Naive thymus-derived CD4-positive, alpha-beta T cell (primary cell): ENCODE results near the gene HS2ST1. TPM values are rescaled to one million over a fixed set of nuclear protein-coding genes. Genes with fewer than 3 reads are reported as not detected.

Source experiments
- ATAC-seq: fragments of 150-1000 bp; cut with Tn5 transposase; 2 replicates; pipeline ENCODE4 v1.10.0; 2021; ENCODE audit warnings: mild to moderate bottlenecking, moderate library complexity
- CTCF ChIA-PET: fragments of 350-600 bp; sonication (Branson Sonifier 250); formaldehyde crosslinking; loops from one replicate; lab custom pipeline; 2021; ENCODE audit warnings: antibody characterized with exemption; lab: Charles Lee
- POLR2A ChIA-PET: fragments of 350-600 bp; sonication (Branson Sonifier 250); formaldehyde crosslinking; loops from one replicate; lab custom pipeline; 2021; ENCODE audit warnings: antibody characterized with exemption, inconsistent platforms; lab: Charles Lee
- DNase-seq, 9 donors: peaks; one replicate each; pipeline versions ENCODE4 v3.0.0 to v3.0.0-alpha.2; 2020 to 2022; ENCODE audit warnings: mixed read lengths in 1 of 9
- H3K27ac ChIP-seq: one replicate; pipeline ENCODE4 v1.7.0; 2013; ENCODE audit warnings: mild to moderate bottlenecking, low read depth, low read length, moderate library complexity
- H3K27me3 ChIP-seq, 2 donors: one replicate each; pipeline ENCODE4 v1.7.0; 2013; ENCODE audit warnings: low read length in 2 of 2, mild to moderate bottlenecking in 2 of 2, moderate library complexity in 2 of 2; ENCODE audit not compliant: control insufficient read depth in 2 of 2, insufficient read depth in 2 of 2
- H3K36me3 ChIP-seq, 3 experiments: 1 replicate in 2 of 3; 2 replicates in 1 of 3; pipeline ENCODE4 v1.7.0; 2013; ENCODE audit warnings: low read length in 3 of 3, mild to moderate bottlenecking in 3 of 3, moderate library complexity in 1 of 3; ENCODE audit not compliant: insufficient read depth in 3 of 3, control insufficient read depth in 2 of 3
- H3K4me1 ChIP-seq, 2 donors: one replicate each; pipeline ENCODE4 v1.7.0; 2013; ENCODE audit warnings: low read length in 2 of 2, mild to moderate bottlenecking in 2 of 2, moderate library complexity in 1 of 2; ENCODE audit not compliant: control insufficient read depth in 2 of 2, insufficient read depth in 2 of 2
- H3K4me3 ChIP-seq: 2 replicates; pipeline ENCODE4 v1.7.0; 2013; ENCODE audit warnings: mild to moderate bottlenecking, low read length
- H3K9me3 ChIP-seq, 3 experiments: 1 replicate in 2 of 3; 2 replicates in 1 of 3; pipeline ENCODE4 v1.7.0; 2013; ENCODE audit warnings: low read length in 3 of 3; ENCODE audit not compliant: control insufficient read depth in 2 of 3
- H3K27ac Mint-ChIP-seq, 9 donors: one replicate each; pipeline ENCODE4 v1.8.0; 2020 to 2022; ENCODE audit warnings: mixed read lengths in 9 of 9, mild to moderate bottlenecking in 8 of 9, moderate library complexity in 5 of 9, inconsistent platforms in 2 of 9
- H3K27me3 Mint-ChIP-seq, 5 donors: one replicate each; pipeline ENCODE4 v1.8.0; 2021 to 2022; ENCODE audit warnings: mixed read lengths in 5 of 5, mild to moderate bottlenecking in 1 of 5
- H3K36me3 Mint-ChIP-seq, 5 donors: one replicate each; pipeline ENCODE4 v1.8.0; 2020 to 2022; ENCODE audit warnings: mixed read lengths in 5 of 5, mild to moderate bottlenecking in 3 of 5, inconsistent platforms in 1 of 5
- H3K4me1 Mint-ChIP-seq, 7 donors: one replicate each; pipeline ENCODE4 v1.8.0; 2020 to 2022; ENCODE audit warnings: mixed read lengths in 7 of 7, mild to moderate bottlenecking in 3 of 7, inconsistent platforms in 1 of 7
- H3K4me3 Mint-ChIP-seq, 10 donors: one replicate each; pipeline ENCODE4 v1.8.0; 2020 to 2022; ENCODE audit warnings: mild to moderate bottlenecking in 10 of 10, mixed read lengths in 10 of 10, moderate library complexity in 6 of 10, inconsistent platforms in 2 of 10
- H3K9me3 Mint-ChIP-seq, 11 donors: one replicate each; pipeline ENCODE4 v1.8.0; 2020 to 2022; ENCODE audit warnings: mixed read lengths in 11 of 11, mild to moderate bottlenecking in 4 of 11, inconsistent platforms in 1 of 11, moderate library complexity in 1 of 11
- intact Hi-C, 2 donors: fragments of 100-400 bp; cut with micrococcal nuclease; formaldehyde crosslinking; loops; one replicate each; pipeline ENCODE4 v1.15.1; 2023
- polyA plus RNA-seq, 2 donors: library from polyadenylated mRNA; unstranded; fragments of 300-500 nt; fragmentation: Illumina TruSeq; gene quantifications; one replicate each; pipeline ENCODE4 v1.2.3, GENCODE V29; 2021
- total RNA-seq, 6 experiments: library from RNA in 5 of 6; stranded (reverse) in 5 of 6; gene quantifications; 1 replicate in 5 of 6; 2 replicates in 1 of 6; pipeline ENCODE4 v1.2.3 and lab custom pipeline; 2021 to 2026

Gene HS2ST1
- total and polyA plus RNA-seq, 7 experiments from 2014 or later: 7.1 to 18.3 (median 10.2) TPM

DNA sequence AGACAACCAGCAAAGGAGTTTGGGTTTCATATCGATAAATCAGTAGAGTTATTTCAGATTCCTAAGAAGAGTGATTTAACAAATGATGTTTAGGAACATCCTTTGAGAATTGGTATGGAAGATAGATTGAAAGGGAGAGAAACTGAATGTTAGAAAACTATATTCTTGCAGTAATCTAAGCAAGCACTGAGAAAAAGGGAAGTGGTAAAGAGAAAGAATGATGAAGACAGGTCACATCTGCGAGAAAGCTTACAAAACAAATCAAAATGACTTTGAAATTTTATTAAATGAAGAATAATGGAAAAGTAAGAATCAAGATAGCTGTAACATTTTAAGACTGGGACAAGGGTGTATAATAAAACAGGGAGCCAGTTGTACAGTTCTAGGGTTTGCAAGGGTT lies 177.0 kb downstream of the HS2ST1 start:
- no peak overlapping the region for H3K4me3 Mint-ChIP-seq
- Histone ChIP-seq H3K4me3 (no peak overlapping the region), H3K27ac (no peak overlapping the region), H3K9me3 (no peaks in the 10 kb centered on the region), H3K27me3 (no peaks in the 10 kb centered on the region), H3K36me3 (no peaks in the 10 kb centered on the region), H3K4me1 (no peaks in the 10 kb centered on the region)
- H3K4me1 Mint-ChIP-seq: peaks cover 0 to 7% (median 0%) of the 10 kb centered on the region in 7 donors
- intact Hi-C loops: no loop called here
- peaks cover 0 to 29% (median 0%) of the 10 kb centered on the region in 5 donors for H3K36me3 Mint-ChIP-seq
- no peak for ATAC-seq
- no peaks in the 10 kb centered on the region for H3K9me3 Mint-ChIP-seq
- ChIA-PET POLR2A (no interaction called here), CTCF (no interaction called here)
- no peak overlapping the region for H3K27ac Mint-ChIP-seq
- no peak for DNase-seq
- H3K27me3 Mint-ChIP-seq: no peaks in the 10 kb centered on the region

DNA sequence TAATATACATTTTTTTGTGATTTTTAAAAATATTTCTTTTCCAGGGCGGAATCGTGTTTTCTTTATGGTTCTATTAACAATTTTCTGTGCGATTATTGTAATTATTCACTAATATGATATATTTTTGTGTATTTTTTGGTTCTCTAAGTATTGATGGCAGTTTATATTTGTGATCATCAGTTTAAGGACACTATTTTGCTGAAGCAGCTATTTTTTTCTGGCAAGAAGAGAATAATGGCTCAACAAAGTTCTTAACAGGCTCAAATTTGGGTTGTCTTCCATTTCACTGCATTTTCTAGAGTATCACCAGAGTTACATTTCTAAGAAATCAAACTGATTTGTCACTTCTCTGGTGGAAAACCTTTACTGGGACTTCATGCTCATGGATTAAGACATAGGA lies 178.4 kb downstream of the HS2ST1 start:
- Histone ChIP-seq H3K36me3 (no peaks in the 10 kb centered on the region), H3K4me1 (no peaks in the 10 kb centered on the region), H3K27ac (no peak overlapping the region), H3K27me3 (no peaks in the 10 kb centered on the region), H3K4me3 (no peak overlapping the region), H3K9me3 (no peaks in the 10 kb centered on the region)
- H3K27me3 Mint-ChIP-seq: no peaks in the 10 kb centered on the region
- DNase-seq (no peak), ATAC-seq (no peak)
- no peak overlapping the region for H3K4me3 Mint-ChIP-seq
- intact Hi-C loops: no loop called here
- H3K9me3 Mint-ChIP-seq: no peaks in the 10 kb centered on the region
- H3K36me3 Mint-ChIP-seq: peaks cover 0 to 38% (median 7%) of the 10 kb centered on the region in 5 donors
- ChIA-PET CTCF (interaction anchor here (1.1 kb wide), 1 partner anchor 10 kb away, joined by 4 read pairs; no protein-coding TSS in a partner anchor), POLR2A (interaction anchor here (0.6 kb wide), 1 partner anchor 144 kb away, joined by 3 read pairs; no protein-coding TSS in a partner anchor)
- H3K27ac Mint-ChIP-seq: no peak overlapping the region
- peaks cover 0 to 7% (median 0%) of the 10 kb centered on the region in 7 donors for H3K4me1 Mint-ChIP-seq

DNA sequence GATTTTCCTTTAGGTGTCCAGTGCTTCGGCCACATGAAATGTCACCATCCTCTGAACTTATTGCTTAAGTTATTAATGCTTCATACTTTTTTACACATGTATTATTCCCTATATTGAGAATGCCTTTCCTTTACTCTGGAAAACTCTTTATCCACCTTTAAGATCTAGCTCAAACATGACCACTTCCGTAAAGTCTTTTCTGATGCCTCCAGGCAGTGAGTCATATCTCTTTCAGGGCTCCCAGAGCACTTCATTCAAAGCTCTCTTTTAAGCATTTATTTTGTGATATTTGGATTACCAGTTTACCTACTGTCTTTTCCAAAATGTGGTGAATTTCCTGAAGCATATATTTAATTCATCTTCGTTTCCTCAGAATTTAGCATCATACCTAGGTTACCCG lies 178.9 kb downstream of the HS2ST1 start:
- Mint-ChIP-seq H3K4me3 (no peak overlapping the region), H3K4me1 (peaks cover 0 to 7% (median 0%) of the 10 kb centered on the region in 7 donors), H3K9me3 (no peaks in the 10 kb centered on the region), H3K27ac (no peak overlapping the region), H3K27me3 (no peaks in the 10 kb centered on the region), H3K36me3 (peaks cover 0 to 38% (median 8%) of the 10 kb centered on the region in 5 donors)
- CTCF ChIA-PET: interaction anchor here (1.1 kb wide), 1 partner anchor 11 kb away, joined by 4 read pairs; no protein-coding TSS in a partner anchor
- intact Hi-C loops: no loop called here
- DNase-seq (no peak), ATAC-seq (no peak)
- Histone ChIP-seq H3K27me3 (no peaks in the 10 kb centered on the region), H3K4me1 (no peaks in the 10 kb centered on the region), H3K9me3 (no peaks in the 10 kb centered on the region), H3K36me3 (no peaks in the 10 kb centered on the region), H3K27ac (no peak overlapping the region), H3K4me3 (no peak overlapping the region)
- POLR2A ChIA-PET: interaction anchor here (0.6 kb wide), 1 partner anchor 144 kb away, joined by 3 read pairs; no protein-coding TSS in a partner anchor

DNA sequence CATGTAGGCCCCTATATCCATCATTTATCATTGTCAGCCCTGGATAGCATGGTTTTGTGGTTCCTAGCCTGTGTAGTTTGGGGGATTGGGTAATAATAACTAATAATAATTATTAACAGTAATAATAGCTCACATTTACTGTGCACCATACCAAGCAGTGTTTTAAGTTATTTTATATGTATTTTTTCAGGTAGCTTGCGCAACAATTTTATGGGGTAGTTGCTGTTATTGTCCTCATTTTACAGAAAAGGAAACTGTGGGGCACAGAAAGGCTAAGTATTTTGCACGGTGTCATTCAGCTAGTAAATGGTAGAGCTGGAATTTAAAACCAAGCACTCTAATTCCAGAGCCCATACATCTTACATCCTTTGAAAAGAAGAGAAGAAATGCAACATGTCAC lies 179.8 kb downstream of the HS2ST1 start:
- Mint-ChIP-seq H3K4me3 (no peak overlapping the region), H3K36me3 (peaks cover 0 to 41% (median 11%) of the 10 kb centered on the region in 5 donors), H3K9me3 (peaks cover 0 to 3% (median 0%) of the 10 kb centered on the region in 11 donors), H3K4me1 (peaks cover 0 to 5% (median 0%) of the 10 kb centered on the region in 7 donors), H3K27me3 (no peaks in the 10 kb centered on the region), H3K27ac (no peak overlapping the region)
- ATAC-seq (no peak), DNase-seq (no peak)
- H3K9me3 ChIP-seq: no peaks in the 10 kb centered on the region
- CTCF ChIA-PET: no interaction called here
- peaks cover 0 to 2% (median 0%) of the 10 kb centered on the region in 3 experiments for H3K36me3 ChIP-seq
- no peaks in the 10 kb centered on the region for H3K4me1 ChIP-seq
- no peak overlapping the region for H3K4me3 ChIP-seq
- intact Hi-C loops: no loop called here
- H3K27ac ChIP-seq: no peak overlapping the region
- no peaks in the 10 kb centered on the region for H3K27me3 ChIP-seq
- POLR2A ChIA-PET: no interaction called here

DNA sequence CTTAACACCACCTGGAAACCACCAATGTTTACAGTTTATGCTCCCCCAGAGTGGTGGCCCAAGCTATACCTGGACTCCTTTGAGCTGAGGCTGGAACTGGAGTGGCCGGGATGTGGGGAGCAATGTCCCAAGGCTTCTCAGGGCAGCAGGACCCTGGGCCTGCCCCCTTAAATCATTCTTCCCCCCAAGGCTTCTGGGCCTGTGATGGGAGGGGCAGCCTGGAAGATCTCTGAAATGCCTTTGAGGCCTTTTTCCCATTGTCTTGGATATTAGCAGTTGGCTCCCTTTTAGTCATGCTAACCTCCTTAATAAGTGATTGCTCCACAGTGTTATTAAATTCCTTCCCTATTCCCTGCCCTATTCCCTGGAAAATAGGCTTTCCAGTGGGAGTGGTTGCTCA lies 185.8 kb downstream of the HS2ST1 start:
- Histone ChIP-seq H3K4me3 (no peak overlapping the region), H3K36me3 (peaks cover 0 to 5% (median 0%) of the 10 kb centered on the region in 3 experiments), H3K27ac (no peak overlapping the region), H3K27me3 (no peaks in the 10 kb centered on the region), H3K4me1 (no peaks in the 10 kb centered on the region), H3K9me3 (peaks cover 0 to 8% (median 0%) of the 10 kb centered on the region in 3 experiments)
- H3K4me1 Mint-ChIP-seq: no peaks in the 10 kb centered on the region
- POLR2A ChIA-PET: no interaction called here
- H3K9me3 Mint-ChIP-seq: peaks cover 0 to 23% (median 6%) of the 10 kb centered on the region in 11 donors
- no peak for DNase-seq
- no peaks in the 10 kb centered on the region for H3K27me3 Mint-ChIP-seq
- H3K4me3 Mint-ChIP-seq: no peak overlapping the region
- no peak for ATAC-seq
- no peak overlapping the region for H3K27ac Mint-ChIP-seq
- CTCF ChIA-PET: no interaction called here
- H3K36me3 Mint-ChIP-seq: peaks cover 5 to 70% (median 41%) of the 10 kb centered on the region in 5 donors
- intact Hi-C loops: no loop called here

DNA sequence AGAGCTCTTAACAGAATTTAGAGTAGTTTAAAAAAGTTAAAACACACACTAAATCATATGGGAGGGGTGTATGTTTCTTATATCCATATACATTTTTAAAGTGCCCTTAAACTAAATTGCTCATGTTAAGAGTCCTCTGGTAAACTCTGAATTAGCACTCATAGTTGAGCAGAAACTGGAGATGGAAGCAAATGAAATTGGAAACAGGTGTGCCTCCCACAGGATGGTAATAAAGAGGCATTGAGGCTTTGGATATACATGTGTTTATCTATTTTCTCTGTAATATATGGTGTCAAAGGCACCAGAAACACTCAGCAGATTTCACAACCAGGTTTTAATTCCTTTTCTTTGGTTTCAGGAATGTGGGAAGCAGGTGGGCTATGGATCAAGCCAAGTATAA lies 188.6 kb downstream of the HS2ST1 start:
- Histone ChIP-seq H3K27me3 (no peaks in the 10 kb centered on the region), H3K9me3 (peaks cover 0 to 8% (median 0%) of the 10 kb centered on the region in 3 experiments), H3K4me1 (no peaks in the 10 kb centered on the region), H3K27ac (no peak overlapping the region), H3K4me3 (no peak overlapping the region), H3K36me3 (peaks cover 0 to 5% (median 0%) of the 10 kb centered on the region in 3 experiments)
- Mint-ChIP-seq H3K4me1 (no peaks in the 10 kb centered on the region), H3K9me3 (peaks cover 0 to 23% (median 6%) of the 10 kb centered on the region in 11 donors), H3K36me3 (peaks cover 5 to 54% (median 27%) of the 10 kb centered on the region in 5 donors), H3K27me3 (no peaks in the 10 kb centered on the region), H3K27ac (no peak overlapping the region), H3K4me3 (no peak overlapping the region)
- DNase-seq (no peak), ATAC-seq (no peak)
- POLR2A ChIA-PET: no interaction called here
- CTCF ChIA-PET: no interaction called here
- intact Hi-C loops: no loop called here

GRCh38 chr1:87104140-87104539 lies 189.7 kb downstream of the HS2ST1 start:
- ChIA-PET CTCF (no interaction called here), POLR2A (no interaction called here)
- Histone ChIP-seq H3K36me3 (peaks cover 0 to 3% (median 0%) of the 10 kb centered on the region in 3 experiments), H3K27ac (no peak overlapping the region), H3K9me3 (peaks cover 0 to 8% (median 0%) of the 10 kb centered on the region in 3 experiments), H3K4me3 (no peak overlapping the region), H3K27me3 (no peaks in the 10 kb centered on the region), H3K4me1 (no peaks in the 10 kb centered on the region)
- DNase-seq: no peak
- H3K9me3 Mint-ChIP-seq: peaks cover 0 to 22% (median 6%) of the 10 kb centered on the region in 11 donors
- H3K4me1 Mint-ChIP-seq: no peaks in the 10 kb centered on the region
- no peak overlapping the region for H3K27ac Mint-ChIP-seq
- H3K4me3 Mint-ChIP-seq: no peak overlapping the region
- no peak for ATAC-seq
- H3K36me3 Mint-ChIP-seq: peaks cover 5 to 50% (median 23%) of the 10 kb centered on the region in 5 donors
- intact Hi-C loops: no loop called here
- no peaks in the 10 kb centered on the region for H3K27me3 Mint-ChIP-seq
